Adrenal gland (tissue), 5 donors: Measurements from ENCODE around the gene NUP50.

Experiments
- CTCF ChIP-seq, 6 experiments: fragments of 450-650 bp in 4 of 6; fragments of 200-600 bp in 2 of 6; sonication (generic) in 1 of 6; IDR thresholded peaks; 1 replicate in 5 of 6; 2 replicates in 1 of 6; pipeline versions ENCODE4 v1.5.1 to v1.8.0; 2016 to 2021; ENCODE audit warnings: antibody characterized with exemption in 6 of 6, mild to moderate bottlenecking in 2 of 6, moderate library complexity in 1 of 6
- POLR2A ChIP-seq, 2 donors: fragments of 450-650 bp; IDR thresholded peaks; one replicate each; pipeline ENCODE4 v1.6.1; 2017; ENCODE audit warnings: antibody characterized with exemption in 2 of 2, mild to moderate bottlenecking in 2 of 2, moderate library complexity in 1 of 2
- donor health status: DM: no; HTN: no; CAD: no.

DNA sequence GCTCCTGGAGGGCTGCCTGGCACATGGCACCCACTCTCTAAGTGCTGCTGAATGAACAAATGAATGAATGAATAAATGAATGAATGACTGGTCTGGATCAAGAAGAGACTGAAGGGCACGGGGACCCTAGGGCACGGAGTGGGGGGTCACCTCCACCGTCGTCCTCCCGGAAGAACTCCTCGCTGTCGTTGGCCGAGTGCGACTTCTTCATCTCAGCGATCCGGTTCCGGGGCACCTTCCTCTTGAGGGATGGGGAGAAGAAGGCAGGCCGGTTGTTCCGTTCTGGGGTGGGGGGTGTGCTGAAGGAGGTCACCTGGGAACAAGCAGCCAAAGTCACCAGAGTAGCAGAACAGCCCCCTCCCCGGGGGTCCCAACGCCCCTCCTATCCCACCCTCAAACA, 36.0 kb downstream of the NUP50 start:
- TF ChIP-seq CTCF (IDR thresholded peaks at IDR 0.05) (no peak), POLR2A (IDR thresholded peaks at IDR 0.05) (no peak)
